IMR-90 (cell line): ENCODE measurements around the gene IL20RA. TPM values are rescaled to one million over a fixed set of nuclear protein-coding genes. Genes with fewer than 3 reads are reported as not detected.

Source experiments
- ATAC-seq: fragments of 200-7000 bp; cut with Tn5 transposase; 2 replicates; pipeline ENCODE4 v1.9.1; 2020; ENCODE audit warnings: low read depth, mild to moderate bottlenecking, moderate library complexity
- BruUV-seq: library from RNA; stranded (reverse); fragments of 400-500 nt; replicated peaks from 2 replicates; lab custom pipeline; 2021; lab: Mats Ljungman, UMichigan
- CTCF ChIA-PET: fragments of 300-600 bp; formaldehyde crosslinking; extraction: SDS; loops from one replicate; lab custom pipeline; 2021; ENCODE audit warnings: antibody characterized with exemption; lab: Yijun Ruan, JAX
- POLR2A ChIA-PET: fragments of 300-600 bp; sonication (Branson Sonifier 250); formaldehyde crosslinking; loops from one replicate; lab custom pipeline; 2022; ENCODE audit warnings: antibody characterized with exemption; ENCODE audit not compliant: unreplicated experiment; lab: Charles Lee
- DNase-seq: peaks from one replicate; pipeline ENCODE4 v3.0.0; 2013
- H2AFZ ChIP-seq: replicated peaks from 2 replicates; pipeline ENCODE3; 2013; ENCODE audit warnings: low read length, mild to moderate bottlenecking; ENCODE audit not compliant: poor library complexity
- H2AK5ac ChIP-seq: 2 replicates; pipeline ENCODE4 v1.6.1; 2013; ENCODE audit warnings: low read depth, low read length, inconsistent platforms
- H2AK9ac ChIP-seq: replicated peaks from 2 replicates; pipeline ENCODE3; 2013; ENCODE audit warnings: mild to moderate bottlenecking, low read depth, low read length, moderate library complexity; ENCODE audit not compliant: poor library complexity
- H2BK120ac ChIP-seq: 2 replicates; pipeline ENCODE4 v1.6.1; 2013; ENCODE audit warnings: low read depth, low read length, inconsistent platforms
- H2BK15ac ChIP-seq: 3 replicates; pipeline ENCODE4 v1.6.1; 2013; ENCODE audit warnings: low read depth, low read length, inconsistent platforms
- H2BK20ac ChIP-seq: 2 replicates; pipeline ENCODE4 v1.6.1; 2013; ENCODE audit warnings: low read depth, mild to moderate bottlenecking, inconsistent platforms, low read length, moderate library complexity
- H2BK5ac ChIP-seq: 2 replicates; pipeline ENCODE4 v1.6.1; 2013; ENCODE audit warnings: mild to moderate bottlenecking, low read depth, low read length, inconsistent platforms; ENCODE audit not compliant: poor library complexity, severe bottlenecking
- H3K14ac ChIP-seq: replicated peaks from 2 replicates; pipeline ENCODE4 v1.6.1; 2013; ENCODE audit warnings: low read depth, low read length, inconsistent platforms
- H3K18ac ChIP-seq: 2 replicates; pipeline ENCODE4 v1.6.1; 2013; ENCODE audit warnings: low read depth, low read length, control low read depth
- H3K23ac ChIP-seq: 2 replicates; pipeline ENCODE4 v1.6.1; 2013; ENCODE audit warnings: low read depth, low read length, inconsistent platforms
- H3K27ac ChIP-seq: 2 replicates; pipeline ENCODE4 v1.5.1; 2013; ENCODE audit warnings: mild to moderate bottlenecking, control low read depth, low read length; ENCODE audit not compliant: insufficient read depth
- H3K27me3 ChIP-seq: 2 replicates; pipeline ENCODE4 v1.6.1; 2013; ENCODE audit warnings: low read length; ENCODE audit not compliant: control insufficient read depth, insufficient read depth
- H3K36me3 ChIP-seq: 2 replicates; pipeline ENCODE4 v1.6.1; 2013; ENCODE audit warnings: low read length, mixed read lengths; ENCODE audit not compliant: control insufficient read depth, insufficient read depth
- H3K4ac ChIP-seq: 2 replicates; pipeline ENCODE4 v1.6.1; 2013; ENCODE audit warnings: low read depth, low read length, inconsistent platforms
- H3K4me1 ChIP-seq: 2 replicates; pipeline ENCODE4 v1.6.1; 2013; ENCODE audit warnings: low read length, mixed read lengths; ENCODE audit not compliant: control insufficient read depth, insufficient read depth
- H3K4me2 ChIP-seq: 2 replicates; pipeline ENCODE4 v1.6.1; 2013; ENCODE audit warnings: low read depth, mild to moderate bottlenecking, control low read depth, low read length, moderate library complexity
- H3K4me3 ChIP-seq: 2 replicates; pipeline ENCODE4 v1.5.1; 2013; ENCODE audit warnings: low read depth, mild to moderate bottlenecking, control low read depth, low read length, moderate library complexity; ENCODE audit not compliant: insufficient read depth
- H3K56ac ChIP-seq: 2 replicates; pipeline ENCODE4 v1.6.1; 2013; ENCODE audit warnings: low read length, inconsistent platforms; ENCODE audit not compliant: insufficient read depth; ENCODE audit errors: extremely low read depth
- H3K79me1 ChIP-seq, 2 experiments: 2 replicates each; pipeline ENCODE4 v1.6.1; 2013; ENCODE audit warnings: low read length in 2 of 2, inconsistent platforms in 1 of 2, low read depth in 1 of 2
- H3K9ac ChIP-seq: 2 replicates; pipeline ENCODE4 v1.6.1; 2013; ENCODE audit warnings: low read depth, low read length, control low read depth
- H3K9me1 ChIP-seq: 2 replicates; pipeline ENCODE4 v1.6.1; 2013; ENCODE audit warnings: low read length, inconsistent platforms; ENCODE audit not compliant: insufficient read depth
- H3K9me3 ChIP-seq: 2 replicates; pipeline ENCODE4 v1.6.1; 2013; ENCODE audit warnings: low read length; ENCODE audit not compliant: control insufficient read depth, insufficient read depth
- H4K20me1 ChIP-seq: 2 replicates; pipeline ENCODE4 v1.6.1; 2013; ENCODE audit warnings: low read length, inconsistent platforms; ENCODE audit not compliant: insufficient read depth
- H4K5ac ChIP-seq: 2 replicates; pipeline ENCODE4 v1.6.1; 2013; ENCODE audit warnings: mild to moderate bottlenecking, low read depth, low read length, control low read depth
- H4K8ac ChIP-seq, 2 experiments: 2 replicates each; pipeline ENCODE4 v1.6.1; 2013; ENCODE audit warnings: low read depth in 2 of 2, low read length in 2 of 2, control low read depth in 1 of 2, inconsistent platforms in 1 of 2
- H4K91ac ChIP-seq: 2 replicates; pipeline ENCODE4 v1.6.1; 2013; ENCODE audit warnings: low read depth, low read length, inconsistent platforms; ENCODE audit not compliant: insufficient read depth
- NFE2L2 ChIP-seq: fragments of 150-350 bp; IDR thresholded peaks from 2 replicates; pipeline ENCODE4 v1.6.1; 2016; ENCODE audit warnings: low read depth, mild to moderate bottlenecking, low read length
- SMC3 ChIP-seq: fragments of 150-350 bp; IDR thresholded peaks from 2 replicates; pipeline ENCODE4 v1.6.1; 2016; ENCODE audit warnings: low read depth, mild to moderate bottlenecking, antibody characterized with exemption, low read length, moderate library complexity
- WGBS, 2 experiments: methylation state at CpG; one replicate each; pipeline versions ENCODE4 v1.1.5 to v1.1.7; 2013; ENCODE audit warnings: missing lambda C conversion rate in 2 of 2; ENCODE audit not compliant: insufficient read length in 1 of 2; ENCODE audit errors: extremely low coverage in 2 of 2; 5-methylcytosine and 5-hydroxymethylcytosine counted together
- dilution Hi-C: fragments of 300-500 bp; cut with HindIII; formaldehyde crosslinking; loops from one replicate; pipeline ENCODE4 v1.14.3; 2018; ENCODE audit warnings: low sequenced_read_pairs; ENCODE audit not compliant: unreplicated experiment
- in situ Hi-C: fragments of 300-500 bp; cut with MboI; formaldehyde crosslinking; loops from 3 replicates; pipeline ENCODE4 v1.14.3; 2019; ENCODE audit warnings: low sequenced_read_pairs, inconsistent platforms, mixed read lengths
- intact Hi-C: fragments of 100-400 bp; cut with micrococcal nuclease; formaldehyde crosslinking; loops from 2 replicates; pipeline ENCODE4 v1.10.0; 2022
- polyA plus RNA-seq, 3 experiments: library from polyadenylated mRNA; depleted of rRNA; stranded (reverse); fragments of >200 nt; gene quantifications; 2 replicates each; pipeline ENCODE4 v1.2.3, GENCODE V29; 2012; ENCODE audit warnings: low replicate concordance in 1 of 3
- total RNA-seq: library from RNA; depleted of rRNA; stranded (reverse); fragments of >200 nt; gene quantifications from 2 replicates; pipeline ENCODE4 v1.2.3, GENCODE V29; 2012
- TF ChIP-seq, protein P1 (sequence below): fragments of 150-350 bp; IDR thresholded peaks from 2 replicates; pipeline ENCODE4 v1.6.1; 2017; ENCODE audit warnings: mild to moderate bottlenecking, antibody characterized with exemption, low read length, low read depth

The IL20RA gene
- total and polyA plus RNA-seq, 2 of the 4 experiments (the other 2 are of a cell fraction) = 0.02 TPM; not detected in 1

DNA sequence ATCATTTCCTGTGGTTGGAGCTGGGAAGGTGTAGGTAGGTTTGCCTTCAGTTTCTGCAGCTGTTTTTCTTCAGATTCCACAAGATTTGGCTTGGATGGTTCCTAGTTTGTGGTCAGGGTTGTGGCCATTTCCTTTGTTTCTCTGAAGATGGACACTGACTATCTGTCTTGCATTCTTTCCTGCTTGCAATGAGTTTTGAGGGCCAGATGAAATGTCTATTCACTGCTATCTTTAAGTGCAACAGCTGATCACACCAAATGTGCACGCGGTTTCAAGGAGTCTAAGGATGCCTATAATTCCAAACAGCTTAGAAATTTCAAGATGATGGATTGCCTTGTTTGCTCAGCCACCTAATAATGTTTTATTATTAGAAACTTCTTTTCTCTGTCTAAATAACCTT lies 28.4 kb downstream of the IL20RA start:
- ChIA-PET CTCF (interaction anchor here (1.6 kb wide), 1 partner anchor 12 kb away, joined by 3 read pairs; no protein-coding TSS in a partner anchor), POLR2A (no interaction called here)
- ATAC-seq (0 out of 2 replicates have a peak, but pooled peaks have one; percentile 37), DNase-seq (peak; percentile 10)
- Histone ChIP-seq H3K9me3 (no peaks in the 10 kb centered on the region), H3K4ac (no peak overlapping the region), H2BK20ac (no peak overlapping the region), H2AFZ (no peak overlapping the region), H3K14ac (no peak overlapping the region), H3K36me3 (no peaks in the 10 kb centered on the region), H4K91ac (no peak overlapping the region), H3K18ac (no peak overlapping the region), H4K8ac (no peak overlapping the region), H3K27me3 (peaks cover 7% of the 10 kb centered on the region), H2BK15ac (no peak overlapping the region), H3K27ac (no peak overlapping the region), H2BK5ac (no peak overlapping the region), H3K4me3 (no peak overlapping the region), H3K79me1 (no peaks in the 10 kb centered on the region), H4K5ac (no peak overlapping the region), H3K56ac (no peak overlapping the region), H2BK120ac (no peak overlapping the region), H2AK5ac (no peak overlapping the region), H4K20me1 (no peaks in the 10 kb centered on the region), H3K4me1 (no peaks in the 10 kb centered on the region; the same call in 1 of the 2 replicates), H2AK9ac (no peak overlapping the region), H3K23ac (no peak overlapping the region), H3K9me1 (no peaks in the 10 kb centered on the region), H3K9ac (no peak overlapping the region), H3K4me2 (no peak overlapping the region)
- WGBS, 2 experiments = no CpG with 5 or more reads among the region's 2 CpGs
- TF ChIP-seq, protein P1, sequence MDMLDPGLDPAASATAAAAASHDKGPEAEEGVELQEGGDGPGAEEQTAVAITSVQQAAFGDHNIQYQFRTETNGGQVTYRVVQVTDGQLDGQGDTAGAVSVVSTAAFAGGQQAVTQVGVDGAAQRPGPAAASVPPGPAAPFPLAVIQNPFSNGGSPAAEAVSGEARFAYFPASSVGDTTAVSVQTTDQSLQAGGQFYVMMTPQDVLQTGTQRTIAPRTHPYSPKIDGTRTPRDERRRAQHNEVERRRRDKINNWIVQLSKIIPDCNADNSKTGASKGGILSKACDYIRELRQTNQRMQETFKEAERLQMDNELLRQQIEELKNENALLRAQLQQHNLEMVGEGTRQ = no peak
- no peak for TF ChIP-seq NFE2L2
- no peak for TF ChIP-seq SMC3
- dilution Hi-C loops = no loop called here
- no TSS peak for BruUV-seq
- intact Hi-C loops = no loop called here
- in situ Hi-C loops = loop anchor here (10.0 kb wide), 1 partner anchor 172 kb away; no protein-coding TSS in a partner anchor
